GM06990 (cell line): Measurements from ENCODE around the gene ALG11.

Experiments used
- DNase-seq: peaks from one replicate; pipeline ENCODE4 v3.0.0-alpha.2; 2011; ENCODE audit not compliant: insufficient read length; ENCODE audit errors: extremely low read depth
- H3K27me3 ChIP-seq: replicated peaks from 2 replicates; pipeline ENCODE4 v1.6.0; 2011; ENCODE audit warnings: low read length; ENCODE audit not compliant: control insufficient read depth, insufficient read depth
- H3K36me3 ChIP-seq: 2 replicates; pipeline ENCODE4 v1.5.1; 2011; ENCODE audit warnings: low read length; ENCODE audit not compliant: control insufficient read depth, insufficient read depth
- H3K4me3 ChIP-seq: replicated peaks from 2 replicates; pipeline ENCODE4 v1.5.1; 2011; ENCODE audit warnings: low read depth, mild to moderate bottlenecking, control low read depth, low read length
- TF ChIP-seq, protein P1 (sequence below): IDR thresholded peaks from 2 replicates; pipeline ENCODE4 v1.5.1; 2011; ENCODE audit warnings: low read length, control low read depth, mild to moderate bottlenecking, inconsistent platforms; ENCODE audit not compliant: insufficient read depth, poor library complexity, severe bottlenecking

Gene ALG11

DNA sequence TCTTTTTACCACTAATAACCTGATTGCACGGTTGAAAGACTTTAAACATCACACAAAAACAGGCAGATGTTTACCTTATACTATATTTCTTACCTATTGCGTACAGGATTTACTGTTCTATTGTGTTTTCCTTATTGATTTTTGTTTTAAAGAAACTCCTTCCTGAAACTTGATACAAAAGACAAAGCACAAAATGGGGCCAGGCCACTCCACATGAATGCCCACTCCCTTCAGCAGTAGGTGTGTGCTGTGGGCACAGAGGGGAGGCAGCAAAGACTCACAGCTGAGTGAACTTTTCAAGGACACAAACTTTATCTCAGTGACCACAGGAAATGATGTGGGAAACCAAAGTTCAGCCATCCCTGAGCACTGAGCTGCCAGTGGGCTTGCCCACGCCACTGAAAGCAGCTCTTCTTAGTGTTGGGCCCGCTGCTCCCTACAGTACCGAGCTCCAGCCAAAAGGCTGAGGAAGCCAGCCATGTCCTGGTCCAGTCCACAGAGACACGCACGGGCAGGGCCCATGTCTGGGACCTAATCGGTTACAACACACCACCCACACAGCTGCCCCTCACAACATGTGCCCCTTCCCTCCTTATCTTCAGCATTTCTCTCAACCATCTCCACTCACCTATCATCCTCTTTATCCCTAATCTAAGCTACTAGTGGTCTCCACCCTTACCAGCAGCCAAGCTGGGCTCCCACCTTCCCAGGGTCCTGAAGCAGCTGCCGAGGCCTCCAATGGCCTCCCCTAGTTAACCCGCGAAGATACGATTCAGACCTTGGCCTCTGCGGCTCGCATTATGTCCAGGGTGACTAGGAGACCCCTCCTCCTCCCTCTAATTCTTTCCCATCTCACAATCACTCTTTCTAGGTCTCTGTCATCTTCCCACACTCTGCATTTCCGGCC lies 40.4 kb upstream of the ALG11 start:
- no peak overlapping the region for H3K4me3 ChIP-seq
- DNase-seq, result no peak
- H3K36me3 ChIP-seq, result no peaks in the 10 kb centered on the region
- no peaks in the 10 kb centered on the region for H3K27me3 ChIP-seq
- TF ChIP-seq, protein P1, sequence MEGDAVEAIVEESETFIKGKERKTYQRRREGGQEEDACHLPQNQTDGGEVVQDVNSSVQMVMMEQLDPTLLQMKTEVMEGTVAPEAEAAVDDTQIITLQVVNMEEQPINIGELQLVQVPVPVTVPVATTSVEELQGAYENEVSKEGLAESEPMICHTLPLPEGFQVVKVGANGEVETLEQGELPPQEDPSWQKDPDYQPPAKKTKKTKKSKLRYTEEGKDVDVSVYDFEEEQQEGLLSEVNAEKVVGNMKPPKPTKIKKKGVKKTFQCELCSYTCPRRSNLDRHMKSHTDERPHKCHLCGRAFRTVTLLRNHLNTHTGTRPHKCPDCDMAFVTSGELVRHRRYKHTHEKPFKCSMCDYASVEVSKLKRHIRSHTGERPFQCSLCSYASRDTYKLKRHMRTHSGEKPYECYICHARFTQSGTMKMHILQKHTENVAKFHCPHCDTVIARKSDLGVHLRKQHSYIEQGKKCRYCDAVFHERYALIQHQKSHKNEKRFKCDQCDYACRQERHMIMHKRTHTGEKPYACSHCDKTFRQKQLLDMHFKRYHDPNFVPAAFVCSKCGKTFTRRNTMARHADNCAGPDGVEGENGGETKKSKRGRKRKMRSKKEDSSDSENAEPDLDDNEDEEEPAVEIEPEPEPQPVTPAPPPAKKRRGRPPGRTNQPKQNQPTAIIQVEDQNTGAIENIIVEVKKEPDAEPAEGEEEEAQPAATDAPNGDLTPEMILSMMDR, result no peak

DNA sequence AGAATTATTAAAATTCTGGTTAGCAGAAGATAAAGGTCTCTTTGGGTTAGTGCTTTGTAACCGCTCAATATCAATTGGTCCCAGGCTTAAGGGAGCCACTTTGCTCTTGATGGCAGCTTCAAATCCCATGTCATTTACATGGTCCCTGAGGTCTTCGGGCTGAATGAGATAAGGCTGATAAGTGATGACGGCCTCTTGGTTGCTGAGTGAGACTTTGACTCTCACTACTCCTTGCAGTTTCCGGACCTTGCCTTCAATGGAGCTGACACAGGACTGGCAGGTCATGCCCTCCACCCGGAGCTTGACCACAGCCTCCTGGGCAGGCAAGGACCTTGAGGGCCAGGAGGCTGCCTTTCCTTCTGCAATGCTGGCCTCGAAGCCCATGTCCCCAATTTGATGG lies 37.7 kb upstream of the ALG11 start:
- Histone ChIP-seq H3K36me3 (no peaks in the 10 kb centered on the region), H3K4me3 (no peak overlapping the region), H3K27me3 (no peaks in the 10 kb centered on the region)
- TF ChIP-seq, protein P1, result no peak
- DNase-seq, result no peak

- TF ChIP-seq, protein P1, result no peak
- no peak overlapping the region for H3K4me3 ChIP-seq
- H3K27me3 ChIP-seq, result no peaks in the 10 kb centered on the region; the same call in 1 of the 2 replicates
- no peak for DNase-seq
- H3K36me3 ChIP-seq, result no peaks in the 10 kb centered on the region
These were observed 35.8 kb upstream of the ALG11 start for GRCh38 chr13:51976423-51976822.

DNA sequence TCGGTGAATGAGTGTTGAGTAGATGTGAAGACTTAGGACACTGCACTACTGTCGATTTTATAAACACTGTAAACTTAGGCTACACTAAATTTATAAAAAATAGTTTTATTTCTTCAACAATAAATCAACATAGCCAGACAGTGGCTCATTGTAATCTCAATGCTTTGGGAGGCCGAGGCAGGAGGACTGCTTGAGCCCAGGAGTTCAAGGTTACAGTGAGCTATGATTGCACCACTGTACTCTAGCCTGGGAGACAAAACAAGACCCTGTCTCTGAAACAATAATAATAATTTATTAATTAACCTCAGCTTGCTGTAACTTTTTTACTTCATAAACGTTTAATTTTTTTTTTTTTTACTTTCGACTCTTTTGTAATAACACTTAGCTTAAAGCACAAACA lies 35.3 kb upstream of the ALG11 start:
- Histone ChIP-seq H3K36me3 (no peaks in the 10 kb centered on the region), H3K27me3 (no peaks in the 10 kb centered on the region; the same call in 1 of the 2 replicates), H3K4me3 (no peak overlapping the region)
- TF ChIP-seq, protein P1, result no peak
- DNase-seq, result no peak

GRCh38 chr13:51977625-51978024 lies 34.6 kb upstream of the ALG11 start:
- TF ChIP-seq, protein P1, result no peak

More at GRCh38 chr13:51977625-51978024, 34.6 kb upstream of the ALG11 start:
- Histone ChIP-seq H3K36me3 (no peaks in the 10 kb centered on the region), H3K27me3 (no peaks in the 10 kb centered on the region; the same call in 1 of the 2 replicates), H3K4me3 (no peak overlapping the region)
- no peak for DNase-seq
